SH-SY5Y (cell line): ENCODE data around the gene CALU.

Experiments
- GATA2 ChIP-seq: IDR thresholded peaks from 2 replicates; pipeline ENCODE4 v1.6.1; 2011; ENCODE audit warnings: mild to moderate bottlenecking, low read depth, low read length
- GATA3 ChIP-seq: IDR thresholded peaks from 2 replicates; pipeline ENCODE4 v1.6.1; 2011; ENCODE audit warnings: low read depth, mild to moderate bottlenecking, low read length, moderate library complexity

- TF ChIP-seq GATA2 (no peak), GATA3 (no peak)
Observed at GRCh38 chr7:128699196-128699712, 39.9 kb upstream of the CALU start.
